Activated naive CD4-positive, alpha-beta T cell treated with anti-CD3 and anti-CD28 coated beads, Interleukin-2, amount 50 U/mL, for 24 hours (primary cell): ENCODE results near the gene ELAVL3.
A peak's percentile ranks its signal among the peaks of the same experiment; 100 is the strongest.

Experiments
- H3K27ac Mint-ChIP-seq: one replicate; pipeline ENCODE4 v1.8.0; 2021; ENCODE audit warnings: mild to moderate bottlenecking, mixed read lengths
- H3K27me3 Mint-ChIP-seq: one replicate; pipeline ENCODE4 v1.8.0; 2021; ENCODE audit warnings: mixed read lengths
- H3K36me3 Mint-ChIP-seq: one replicate; pipeline ENCODE4 v1.8.0; 2021; ENCODE audit warnings: mixed read lengths
- H3K4me1 Mint-ChIP-seq: one replicate; pipeline ENCODE4 v1.8.0; 2021; ENCODE audit warnings: mixed read lengths
- H3K4me3 Mint-ChIP-seq: one replicate; pipeline ENCODE4 v1.8.0; 2021; ENCODE audit warnings: mild to moderate bottlenecking, mixed read lengths
- H3K9me3 Mint-ChIP-seq: one replicate; pipeline ENCODE4 v1.8.0; 2021; ENCODE audit warnings: mixed read lengths

The ELAVL3 gene

GRCh38 chr19:11496391-11497163, 15.7 kb upstream of the ELAVL3 start:
- no peak overlapping the region for H3K27ac Mint-ChIP-seq

GRCh38 chr19:11495885-11496284, 15.0 kb upstream of the ELAVL3 start:
- Mint-ChIP-seq H3K9me3 (no peaks in the 10 kb centered on the region), H3K27me3 (no peaks in the 10 kb centered on the region), H3K4me1 (no peaks in the 10 kb centered on the region), H3K27ac (no peak overlapping the region), H3K36me3 (peaks cover 7% of the 10 kb centered on the region), H3K4me3 (no peak overlapping the region)

More at GRCh38 chr19:11496391-11497163, 15.7 kb upstream of the ELAVL3 start:
- no peaks in the 10 kb centered on the region for H3K27me3 Mint-ChIP-seq
- H3K9me3 Mint-ChIP-seq, result no peaks in the 10 kb centered on the region
- peaks cover 5% of the 10 kb centered on the region for H3K36me3 Mint-ChIP-seq
- no peak overlapping the region for H3K4me3 Mint-ChIP-seq
- no peaks in the 10 kb centered on the region for H3K4me1 Mint-ChIP-seq

GRCh38 chr19:11495481-11495880, 14.6 kb upstream of the ELAVL3 start:
- Mint-ChIP-seq H3K4me1 (no peaks in the 10 kb centered on the region), H3K36me3 (peaks cover 8% of the 10 kb centered on the region), H3K27me3 (no peaks in the 10 kb centered on the region), H3K4me3 (no peak overlapping the region), H3K9me3 (no peaks in the 10 kb centered on the region), H3K27ac (no peak overlapping the region)

GRCh38 chr19:11494634-11495285, 13.9 kb upstream of the ELAVL3 start:
- Mint-ChIP-seq H3K9me3 (no peaks in the 10 kb centered on the region), H3K4me1 (no peaks in the 10 kb centered on the region), H3K4me3 (no peak overlapping the region), H3K27me3 (no peaks in the 10 kb centered on the region), H3K27ac (no peak overlapping the region), H3K36me3 (peaks cover 8% of the 10 kb centered on the region)

GRCh38 chr19:11489378-11489777, 8.5 kb upstream of the ELAVL3 start:
- no peaks in the 10 kb centered on the region for H3K4me1 Mint-ChIP-seq
- no peaks in the 10 kb centered on the region for H3K9me3 Mint-ChIP-seq
- H3K4me3 Mint-ChIP-seq, result no peak overlapping the region
- H3K27me3 Mint-ChIP-seq, result peaks cover 3% of the 10 kb centered on the region
- peaks cover 9% of the 10 kb centered on the region for H3K36me3 Mint-ChIP-seq
- no peak overlapping the region for H3K27ac Mint-ChIP-seq

- H3K27ac Mint-ChIP-seq, result no peak overlapping the region
- H3K9me3 Mint-ChIP-seq, result no peaks in the 10 kb centered on the region
- peaks cover 4% of the 10 kb centered on the region for H3K27me3 Mint-ChIP-seq
- peaks cover 12% of the 10 kb centered on the region for H3K36me3 Mint-ChIP-seq
- peaks cover 5% of the 10 kb centered on the region for H3K4me1 Mint-ChIP-seq
- H3K4me3 Mint-ChIP-seq, result no peak overlapping the region
Observed at GRCh38 chr19:11486661-11487503, 6.0 kb upstream of the ELAVL3 start.

- Mint-ChIP-seq H3K27ac (no peak overlapping the region), H3K4me3 (peak overlapping the region; percentile 44), H3K9me3 (no peaks in the 10 kb centered on the region), H3K36me3 (peaks cover 8% of the 10 kb centered on the region), H3K4me1 (peaks cover 14% of the 10 kb centered on the region), H3K27me3 (peaks cover 12% of the 10 kb centered on the region)
Observed at GRCh38 chr19:11485245-11485837, 4.5 kb upstream of the ELAVL3 start.

GRCh38 chr19:11483366-11484111, 2.7 kb upstream of the ELAVL3 start:
- Mint-ChIP-seq H3K27me3 (peaks cover 18% of the 10 kb centered on the region), H3K9me3 (no peaks in the 10 kb centered on the region), H3K27ac (no peak overlapping the region), H3K36me3 (peaks cover 7% of the 10 kb centered on the region), H3K4me3 (no peak overlapping the region), H3K4me1 (peaks cover 18% of the 10 kb centered on the region)

GRCh38 chr19:11482384-11483050, 1.7 kb upstream of the ELAVL3 start:
- H3K4me3 Mint-ChIP-seq, result peak overlapping the region; percentile 76
- H3K4me1 Mint-ChIP-seq, result peaks cover 18% of the 10 kb centered on the region
- peak overlapping the region; percentile 70 for H3K27ac Mint-ChIP-seq
- H3K36me3 Mint-ChIP-seq, result peaks cover 7% of the 10 kb centered on the region
- H3K9me3 Mint-ChIP-seq, result no peaks in the 10 kb centered on the region
- peaks cover 20% of the 10 kb centered on the region for H3K27me3 Mint-ChIP-seq

GRCh38 chr19:11481534-11482383, 913 bp upstream of the ELAVL3 start:
- Mint-ChIP-seq H3K9me3 (no peaks in the 10 kb centered on the region), H3K36me3 (peaks cover 7% of the 10 kb centered on the region), H3K4me3 (peak overlapping the region; percentile 76), H3K27ac (peak overlapping the region; percentile 70), H3K4me1 (peaks cover 18% of the 10 kb centered on the region), H3K27me3 (peaks cover 20% of the 10 kb centered on the region)

GRCh38 chr19:11479898-11480714, 740 bp downstream of the ELAVL3 start:
- Mint-ChIP-seq H3K4me3 (no peak overlapping the region), H3K9me3 (no peaks in the 10 kb centered on the region), H3K27me3 (peaks cover 19% of the 10 kb centered on the region), H3K4me1 (peaks cover 18% of the 10 kb centered on the region), H3K36me3 (peaks cover 5% of the 10 kb centered on the region), H3K27ac (no peak overlapping the region)

- H3K27ac Mint-ChIP-seq, result no peak overlapping the region
- H3K4me3 Mint-ChIP-seq, result peak overlapping the region; percentile 57
- H3K4me1 Mint-ChIP-seq, result peaks cover 18% of the 10 kb centered on the region
- no peaks in the 10 kb centered on the region for H3K9me3 Mint-ChIP-seq
- peaks cover 17% of the 10 kb centered on the region for H3K27me3 Mint-ChIP-seq
- H3K36me3 Mint-ChIP-seq, result peaks cover 3% of the 10 kb centered on the region
Observed at GRCh38 chr19:11479090-11479897, 1.6 kb downstream of the ELAVL3 start.
